ENCODE data around the gene BPIFA1. TPM values are rescaled to one million over a fixed set of nuclear protein-coding genes. Genes with fewer than 3 reads are reported as not detected.

Gene BPIFA1
- total RNA-seq, 1 donor = not detected

GRCh38 chr20:33285861-33286495, 50.2 kb downstream of the BPIFA1 start:
- no peak for DNase-seq (ENCODE audit: insufficient read length, low spot score, missing footprints)
- Histone ChIP-seq H3K79me2 (ENCODE audit: insufficient read depth, low read length) (no peaks in the 10 kb centered on the region), H3K9me3 (ENCODE audit: low read depth, low read length) (no peaks in the 10 kb centered on the region), H3K4me1 (ENCODE audit: insufficient read depth, low read length) (no peaks in the 10 kb centered on the region), H3K4me3 (ENCODE audit: insufficient read depth, low read length) (no peak overlapping the region), H4K20me1 (ENCODE audit: insufficient read depth, low read length) (no peaks in the 10 kb centered on the region), H3K4me2 (ENCODE audit: insufficient read depth, low read length) (no peak overlapping the region), H3K27me3 (ENCODE audit: insufficient read depth, low read length) (peaks cover 27% of the 10 kb centered on the region), H3K27ac (ENCODE audit: low read depth, low read length) (no peak overlapping the region), H2AFZ (ENCODE audit: low read length) (no peak overlapping the region), H3K36me3 (ENCODE audit: insufficient read depth, low read length) (no peaks in the 10 kb centered on the region)
- no peak for TF ChIP-seq CTCF (IDR thresholded peaks at IDR 0.05; ENCODE audit: extremely low read depth, low read depth, low read length)

GRCh38 chr20:33287884-33288283, 52.1 kb downstream of the BPIFA1 start:
- Histone ChIP-seq H3K4me1 (ENCODE audit: insufficient read depth, low read length) (no peaks in the 10 kb centered on the region), H3K27ac (ENCODE audit: low read depth, low read length) (no peak overlapping the region), H3K4me3 (ENCODE audit: insufficient read depth, low read length) (no peak overlapping the region), H2AFZ (ENCODE audit: low read length) (no peak overlapping the region), H3K36me3 (ENCODE audit: insufficient read depth, low read length) (no peaks in the 10 kb centered on the region), H4K20me1 (ENCODE audit: insufficient read depth, low read length) (no peaks in the 10 kb centered on the region), H3K27me3 (ENCODE audit: insufficient read depth, low read length) (peaks cover 14% of the 10 kb centered on the region), H3K9me3 (ENCODE audit: low read depth, low read length) (no peaks in the 10 kb centered on the region), H3K4me2 (ENCODE audit: insufficient read depth, low read length) (no peak overlapping the region), H3K79me2 (ENCODE audit: insufficient read depth, low read length) (no peaks in the 10 kb centered on the region)
- no peak for TF ChIP-seq CTCF (IDR thresholded peaks at IDR 0.05; ENCODE audit: extremely low read depth, low read depth, low read length)
- no peak for DNase-seq (ENCODE audit: insufficient read length, low spot score, missing footprints)

GRCh38 chr20:33290852-33291251, 55.1 kb downstream of the BPIFA1 start:
- H3K4me3 ChIP-seq (ENCODE audit: insufficient read depth, low read length) = no peak overlapping the region
- no peak overlapping the region for H3K4me2 ChIP-seq (ENCODE audit: insufficient read depth, low read length)
- no peak overlapping the region for H2AFZ ChIP-seq (ENCODE audit: low read length)
- no peak for DNase-seq (ENCODE audit: insufficient read length, low spot score, missing footprints)
- H3K79me2 ChIP-seq (ENCODE audit: insufficient read depth, low read length) = no peaks in the 10 kb centered on the region
- no peaks in the 10 kb centered on the region for H3K4me1 ChIP-seq (ENCODE audit: insufficient read depth, low read length)
- TF ChIP-seq CTCF (IDR thresholded peaks at IDR 0.05; ENCODE audit: extremely low read depth, low read depth, low read length) = no peak
- H3K27me3 ChIP-seq (ENCODE audit: insufficient read depth, low read length) = peaks cover 6% of the 10 kb centered on the region
- H4K20me1 ChIP-seq (ENCODE audit: insufficient read depth, low read length) = no peaks in the 10 kb centered on the region
- H3K36me3 ChIP-seq (ENCODE audit: insufficient read depth, low read length) = no peaks in the 10 kb centered on the region
- H3K9me3 ChIP-seq (ENCODE audit: low read depth, low read length) = no peaks in the 10 kb centered on the region
- H3K27ac ChIP-seq (ENCODE audit: low read depth, low read length) = no peak overlapping the region

GRCh38 chr20:33291416-33291815, 55.6 kb downstream of the BPIFA1 start:
- Histone ChIP-seq H3K79me2 (ENCODE audit: insufficient read depth, low read length) (no peaks in the 10 kb centered on the region), H2AFZ (ENCODE audit: low read length) (no peak overlapping the region), H3K4me1 (ENCODE audit: insufficient read depth, low read length) (peaks cover 5% of the 10 kb centered on the region), H3K9me3 (ENCODE audit: low read depth, low read length) (no peaks in the 10 kb centered on the region), H3K4me2 (ENCODE audit: insufficient read depth, low read length) (no peak overlapping the region), H3K27ac (ENCODE audit: low read depth, low read length) (no peak overlapping the region), H3K36me3 (ENCODE audit: insufficient read depth, low read length) (no peaks in the 10 kb centered on the region), H3K4me3 (ENCODE audit: insufficient read depth, low read length) (no peak overlapping the region), H3K27me3 (ENCODE audit: insufficient read depth, low read length) (peaks cover 6% of the 10 kb centered on the region), H4K20me1 (ENCODE audit: insufficient read depth, low read length) (no peaks in the 10 kb centered on the region)
- DNase-seq (ENCODE audit: insufficient read length, low spot score, missing footprints) = peak; percentile 10
- TF ChIP-seq CTCF (IDR thresholded peaks at IDR 0.05; ENCODE audit: extremely low read depth, low read depth, low read length) = no peak

All from osteoblast (primary cell).